Astrocyte of the cerebellum (primary cell): ENCODE data around the gene ZIC2.
"Not testable (repeated sequence)": the region's sequence is repeated elsewhere in the genome, so short reads cannot be mapped to it uniquely, and the experiment has no call there.

ENCODE experiments used
- DNase-seq: peaks from one replicate; pipeline ENCODE4 v3.0.0-alpha.2; 2011; ENCODE audit warnings: low read depth
- H3K4me3 ChIP-seq: 2 replicates; pipeline ENCODE4 v1.5.1; 2011; ENCODE audit warnings: mild to moderate bottlenecking, low read depth, low read length, moderate library complexity
- in situ Hi-C: cut with HindIII; loops from 2 replicates; pipeline ENCODE4 v1.10.0; 2017; ENCODE audit warnings: low sequenced_read_pairs
- TF ChIP-seq, protein P1 (sequence below): IDR thresholded peaks from 2 replicates; pipeline ENCODE4 v1.5.1; 2012; ENCODE audit warnings: low read length, low read depth, moderate library complexity, mild to moderate bottlenecking; ENCODE audit errors: missing control alignments

The ZIC2 gene

DNA sequence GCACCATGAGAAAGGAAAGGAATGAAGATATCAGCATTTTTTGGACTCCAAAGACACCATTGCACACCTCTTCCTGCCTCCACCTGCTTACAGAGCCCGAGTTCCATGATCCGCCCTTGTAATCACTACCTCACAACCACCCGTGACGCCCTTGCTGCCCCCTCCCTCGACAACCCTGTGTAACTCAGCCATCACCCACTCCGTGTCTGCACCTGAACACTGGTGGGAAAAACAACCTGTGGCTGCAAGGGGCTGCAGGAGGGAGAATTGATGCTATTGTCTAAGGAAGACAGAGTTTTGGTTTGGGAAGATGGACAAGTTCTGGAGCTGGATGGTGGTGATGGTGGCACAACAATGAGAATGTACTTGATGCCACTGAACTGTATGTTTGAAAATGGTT, 37.0 kb upstream of the ZIC2 start:
- H3K4me3 ChIP-seq = no peak overlapping the region
- TF ChIP-seq, protein P1, sequence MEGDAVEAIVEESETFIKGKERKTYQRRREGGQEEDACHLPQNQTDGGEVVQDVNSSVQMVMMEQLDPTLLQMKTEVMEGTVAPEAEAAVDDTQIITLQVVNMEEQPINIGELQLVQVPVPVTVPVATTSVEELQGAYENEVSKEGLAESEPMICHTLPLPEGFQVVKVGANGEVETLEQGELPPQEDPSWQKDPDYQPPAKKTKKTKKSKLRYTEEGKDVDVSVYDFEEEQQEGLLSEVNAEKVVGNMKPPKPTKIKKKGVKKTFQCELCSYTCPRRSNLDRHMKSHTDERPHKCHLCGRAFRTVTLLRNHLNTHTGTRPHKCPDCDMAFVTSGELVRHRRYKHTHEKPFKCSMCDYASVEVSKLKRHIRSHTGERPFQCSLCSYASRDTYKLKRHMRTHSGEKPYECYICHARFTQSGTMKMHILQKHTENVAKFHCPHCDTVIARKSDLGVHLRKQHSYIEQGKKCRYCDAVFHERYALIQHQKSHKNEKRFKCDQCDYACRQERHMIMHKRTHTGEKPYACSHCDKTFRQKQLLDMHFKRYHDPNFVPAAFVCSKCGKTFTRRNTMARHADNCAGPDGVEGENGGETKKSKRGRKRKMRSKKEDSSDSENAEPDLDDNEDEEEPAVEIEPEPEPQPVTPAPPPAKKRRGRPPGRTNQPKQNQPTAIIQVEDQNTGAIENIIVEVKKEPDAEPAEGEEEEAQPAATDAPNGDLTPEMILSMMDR = no peak
- no peak for DNase-seq
- in situ Hi-C loops = no loop called here

- DNase-seq, in situ Hi-C loops, H3K4me3 ChIP-seq: not testable (repeated sequence)
These were observed 36.1 kb upstream of the ZIC2 start for GRCh38 chr13:99945515-99945914.

- TF ChIP-seq, protein P1 = no peak
- no peak for DNase-seq
- in situ Hi-C loops = no loop called here
- no peak overlapping the region for H3K4me3 ChIP-seq
These were observed 33.9 kb upstream of the ZIC2 start for GRCh38 chr13:99947666-99948065.

GRCh38 chr13:99948411-99948810, 33.2 kb upstream of the ZIC2 start:
- TF ChIP-seq, protein P1 = no peak
- DNase-seq = no peak
- no peak overlapping the region for H3K4me3 ChIP-seq
- in situ Hi-C loops = no loop called here

- no peak overlapping the region for H3K4me3 ChIP-seq
- no peak for DNase-seq
- in situ Hi-C loops = no loop called here
- TF ChIP-seq, protein P1 = no peak
These were observed 32.5 kb upstream of the ZIC2 start for GRCh38 chr13:99948907-99949678.

DNA sequence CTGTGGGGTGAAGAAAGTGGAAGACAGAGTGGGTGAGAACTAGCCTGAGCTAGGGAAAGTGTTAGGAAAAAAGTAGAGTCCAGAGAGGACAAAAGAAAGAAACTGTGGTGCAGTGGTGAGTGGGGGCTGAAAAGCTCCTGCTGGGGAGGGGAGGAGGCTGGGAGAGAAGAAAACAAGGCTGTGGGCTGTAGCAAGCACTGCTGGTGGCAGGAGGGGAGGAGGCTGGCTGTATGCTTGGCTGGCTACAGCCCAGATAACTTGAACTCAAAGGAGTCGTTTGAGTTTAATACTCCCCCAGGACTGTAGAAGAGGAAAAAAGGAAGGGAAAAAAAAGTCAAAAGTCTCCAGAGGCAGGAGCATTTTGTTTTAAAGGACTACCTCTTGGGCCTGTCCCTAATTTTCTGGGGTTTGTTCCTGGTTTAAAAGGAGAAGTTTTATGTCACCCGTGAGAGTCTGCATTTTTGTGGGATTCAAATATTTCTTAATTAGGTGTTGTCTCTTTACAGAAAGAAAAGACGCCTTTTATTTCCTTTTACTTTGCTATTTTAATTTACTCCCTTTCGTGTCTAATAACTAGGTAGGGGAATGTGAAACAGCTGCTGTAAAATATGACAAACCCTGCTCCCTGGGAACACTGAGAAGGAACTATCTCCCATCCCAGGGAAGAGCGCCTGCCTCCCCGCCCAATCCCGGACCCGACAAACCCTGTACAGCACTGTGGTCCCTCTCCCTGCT, 31.7 kb upstream of the ZIC2 start:
- no peak for DNase-seq
- TF ChIP-seq, protein P1 = no peak
- no peak overlapping the region for H3K4me3 ChIP-seq
- in situ Hi-C loops = no loop called here

DNA sequence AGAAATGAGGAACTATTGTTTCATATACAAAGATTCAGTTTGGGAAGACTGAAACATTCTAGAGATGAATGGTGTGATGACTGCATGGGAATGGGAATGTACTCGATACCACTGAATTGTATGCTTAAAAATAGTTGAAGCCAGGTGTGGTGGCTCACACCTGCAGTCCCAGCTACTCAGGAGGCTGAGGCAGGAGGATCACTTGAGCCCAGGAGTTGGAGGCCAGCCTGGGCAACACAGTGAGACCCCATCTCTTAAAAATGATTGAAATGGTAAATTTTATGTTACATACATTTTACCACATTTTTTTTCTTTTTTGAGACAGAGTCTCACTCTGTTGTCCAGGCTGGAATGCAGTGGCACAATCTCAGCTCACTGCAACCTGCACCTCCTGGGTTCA, 29.9 kb upstream of the ZIC2 start:
- H3K4me3 ChIP-seq, DNase-seq, in situ Hi-C loops: not testable (repeated sequence)
